Activated CD4-positive, alpha-beta T cell treated with anti-CD3 and anti-CD28 coated beads, Interleukin-10, Interleukin-2, amounts not matched to agents 100 ng/mL and 50 ng/mL, durations not matched to agents 16 hours and 8 hours (primary cell): ENCODE results near the gene TMEM9.

Source experiments
- DNase-seq: peaks from one replicate; pipeline ENCODE4 v3.0.0-alpha.2; 2020

Gene TMEM9

DNA sequence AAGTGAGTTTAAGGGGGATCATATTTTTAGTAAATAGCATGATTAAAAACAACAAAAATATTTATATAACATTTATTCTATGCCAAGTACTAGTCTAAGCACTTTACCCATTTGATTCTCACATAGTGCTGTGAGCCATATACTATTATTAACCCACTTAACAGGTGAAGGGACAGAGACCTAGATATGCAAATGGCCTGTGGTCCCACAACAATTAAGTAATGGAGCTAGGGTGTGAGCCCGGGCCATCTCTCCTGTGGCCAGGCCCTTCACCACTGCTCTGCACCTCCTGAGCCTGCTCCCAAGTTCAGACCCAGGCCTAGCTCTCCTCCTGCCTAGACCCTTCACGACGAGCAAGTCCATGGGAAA lies 27.8 kb downstream of the TMEM9 start:
- no peak for DNase-seq

- DNase-seq: no peak
These were observed 28.5 kb downstream of the TMEM9 start for GRCh38 chr1:201125800-201126199.

DNA sequence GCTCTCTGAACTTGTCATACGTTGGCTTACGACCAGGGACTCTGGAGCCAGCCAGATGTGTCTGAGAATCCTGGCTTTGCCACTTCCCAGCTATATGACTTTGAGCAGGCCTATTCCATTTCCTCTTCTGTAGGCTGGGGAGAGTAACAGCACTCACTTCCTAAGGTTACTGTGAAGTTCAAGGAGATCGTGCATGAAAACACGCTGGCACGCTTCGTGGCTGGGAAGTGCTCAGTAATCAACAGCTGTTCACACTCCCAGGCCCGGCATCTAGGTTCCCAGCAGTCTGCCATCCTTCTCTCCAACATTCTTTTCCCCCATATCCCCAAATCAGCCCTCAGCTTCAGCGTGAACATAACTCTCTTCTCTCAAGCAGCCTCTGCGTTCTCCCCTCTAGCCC lies 29.3 kb downstream of the TMEM9 start:
- no peak for DNase-seq

DNA sequence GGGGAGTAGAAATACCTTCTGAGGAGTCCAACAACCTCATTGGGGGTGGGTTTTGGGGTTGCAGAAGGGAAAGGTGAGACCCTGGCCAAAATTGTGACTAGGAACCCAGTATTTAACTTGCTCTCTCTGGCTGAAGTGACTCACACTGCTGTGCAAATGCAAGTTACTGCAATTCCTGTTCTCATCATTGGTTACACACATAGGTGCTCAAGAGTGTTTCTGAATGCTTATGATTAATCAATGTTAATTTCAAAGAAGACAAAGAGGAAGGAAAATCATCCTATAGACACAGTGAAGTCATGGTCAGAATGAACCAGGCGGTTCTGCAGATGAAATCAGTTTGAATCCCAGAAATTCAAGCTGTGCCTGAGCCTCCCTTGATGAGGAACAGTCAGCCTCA lies 30.4 kb downstream of the TMEM9 start:
- DNase-seq: no peak

DNA sequence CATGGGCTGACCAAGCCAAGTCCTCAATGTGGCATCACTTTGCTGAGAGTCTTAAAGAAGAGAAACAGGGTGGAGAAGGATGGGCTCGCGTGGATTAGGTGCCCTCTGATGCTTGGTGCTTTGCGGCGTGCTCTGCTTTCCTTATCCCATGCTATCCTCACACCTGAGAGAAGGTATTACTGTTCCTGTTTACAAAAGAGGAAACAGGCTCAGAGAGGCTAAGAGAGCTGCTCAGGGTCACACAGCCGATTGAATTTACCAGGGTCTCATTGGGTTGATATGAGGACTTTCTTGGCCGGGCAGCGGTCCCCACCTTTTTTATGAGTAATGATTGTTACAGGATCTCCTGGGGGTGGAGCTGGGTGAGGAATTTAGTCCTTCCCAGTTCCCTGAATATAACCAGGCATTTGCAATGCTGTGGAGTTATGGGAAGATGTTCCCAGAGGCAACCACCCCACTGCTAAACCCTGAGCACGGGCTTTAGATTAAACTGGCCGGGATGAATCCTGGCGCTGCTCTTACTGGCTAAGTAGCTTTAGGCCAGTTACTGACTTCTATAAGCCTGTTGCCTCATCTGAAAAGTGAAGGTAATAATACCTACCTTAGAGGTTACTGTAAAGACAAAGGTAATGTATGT lies 31.8 kb downstream of the TMEM9 start:
- DNase-seq: no peak

DNA sequence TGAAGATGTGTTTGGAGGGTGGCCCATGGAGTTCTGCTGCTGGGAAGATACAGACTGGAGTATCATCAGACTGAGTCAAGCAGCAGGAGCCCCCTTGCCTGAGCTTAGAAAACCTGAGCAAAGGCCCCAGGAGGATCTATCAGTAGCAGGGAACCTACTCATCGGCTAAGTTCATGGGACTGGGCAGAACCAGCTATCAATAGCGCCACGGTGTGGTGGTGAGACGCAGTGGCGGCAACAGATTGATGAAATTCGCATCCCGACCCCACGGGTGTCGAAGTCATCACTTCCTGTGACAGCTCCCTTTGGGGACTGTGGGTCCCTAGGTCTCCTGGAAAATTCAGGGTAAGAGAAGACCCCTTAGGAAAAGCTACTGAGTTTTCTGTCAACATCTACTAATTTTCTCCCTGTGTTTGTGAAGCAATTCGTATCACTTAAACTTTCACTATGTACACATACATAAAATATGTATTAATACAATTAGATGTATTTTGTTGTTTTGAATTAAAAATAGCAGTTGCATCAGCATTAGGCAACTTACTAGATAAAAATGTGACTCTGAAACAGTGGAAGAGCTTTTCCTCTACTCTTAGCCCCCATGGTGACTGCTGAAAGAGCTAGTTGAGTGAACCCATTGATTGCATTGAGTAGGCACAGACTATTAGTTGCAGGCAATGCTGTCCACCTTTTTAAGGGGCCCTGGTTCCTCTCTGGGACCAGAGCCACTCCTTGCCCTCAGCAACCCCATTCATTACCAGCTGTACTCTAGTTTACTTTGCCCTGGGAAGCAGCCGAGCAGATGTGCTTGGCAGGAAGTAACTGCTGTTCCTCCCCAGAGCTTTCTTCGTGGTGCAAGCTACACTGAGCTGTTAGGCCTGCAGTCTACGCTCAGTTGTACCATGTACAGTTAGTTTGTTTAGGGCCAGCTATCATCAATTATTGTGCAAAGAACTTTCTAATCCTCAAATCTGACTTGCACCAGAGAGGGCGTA lies 34.8 kb downstream of the TMEM9 start:
- peak; percentile 59 for DNase-seq

- no peak for DNase-seq
These were observed 38.2 kb downstream of the TMEM9 start for GRCh38 chr1:201116091-201116490.

DNA sequence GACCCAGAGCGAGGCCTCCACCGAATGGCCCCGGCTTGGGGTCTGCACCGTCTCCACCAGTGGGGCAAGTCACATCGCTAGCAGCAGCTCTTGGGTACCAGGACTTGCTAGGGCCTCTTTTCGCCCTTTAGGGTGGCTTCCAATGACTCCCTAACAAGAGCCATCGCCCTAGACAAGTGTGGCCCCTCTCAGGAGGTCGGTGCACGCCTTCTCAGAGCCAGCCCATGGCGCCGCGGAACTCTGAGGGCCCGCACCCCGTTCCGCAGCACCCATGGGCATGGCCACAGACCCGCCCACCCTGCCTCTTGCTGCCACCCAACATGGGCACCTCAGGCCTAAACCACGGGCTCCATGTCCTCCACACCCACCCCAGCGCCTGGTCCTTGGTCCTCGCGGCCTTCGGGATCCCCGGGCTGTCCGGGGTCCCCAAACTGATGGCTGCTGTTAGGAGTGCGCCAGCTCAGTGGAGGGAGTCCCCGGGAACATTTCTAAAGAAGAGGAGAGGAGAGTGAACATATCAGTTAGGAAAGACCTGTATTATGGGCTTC lies 38.8 kb downstream of the TMEM9 start:
- DNase-seq: no peak

DNA sequence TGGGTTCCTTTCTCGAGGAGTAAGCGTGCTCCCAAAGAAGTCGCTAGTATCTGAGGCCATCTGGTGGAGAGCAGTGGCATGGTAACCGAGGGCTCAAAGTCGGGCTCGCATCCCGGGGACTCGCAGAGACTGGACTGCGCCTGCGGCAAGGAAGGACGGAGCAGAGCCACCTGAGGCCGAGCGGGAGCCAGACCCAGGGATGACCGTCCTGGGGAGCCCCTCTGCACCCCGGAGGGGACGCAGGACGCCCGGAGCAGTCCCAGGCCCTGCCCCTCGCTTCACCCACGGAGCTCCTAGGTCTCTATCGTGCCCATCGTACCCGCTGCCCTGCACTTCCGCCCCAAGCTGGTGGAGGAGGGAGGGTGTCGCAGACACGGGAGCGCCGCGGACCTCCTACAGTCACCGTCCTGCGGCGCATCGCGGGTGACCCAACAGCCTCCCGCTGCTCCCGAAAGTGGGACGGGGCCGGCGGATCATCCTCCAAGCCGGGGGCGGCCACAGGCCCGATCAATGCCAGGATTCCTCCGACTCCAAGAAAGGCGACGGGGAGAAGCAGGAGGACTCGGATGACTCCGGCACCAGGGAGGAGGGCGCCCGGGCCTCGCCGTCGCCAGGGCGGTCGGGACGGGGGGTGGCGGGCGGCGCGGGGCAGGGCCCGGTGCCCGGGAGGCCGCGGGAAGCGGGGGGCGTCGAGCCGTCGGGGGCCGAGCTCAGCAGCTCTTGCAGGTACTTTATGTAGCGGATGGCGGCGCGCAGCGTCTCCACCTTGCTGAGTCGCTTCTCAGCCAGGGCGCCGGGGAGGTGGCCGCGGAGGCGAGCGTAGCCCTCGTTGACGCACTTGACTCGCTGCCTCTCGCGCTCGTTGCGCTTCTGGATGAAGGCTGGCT lies 39.8 kb downstream of the TMEM9 start:
- peak; percentile 84 for DNase-seq

DNA sequence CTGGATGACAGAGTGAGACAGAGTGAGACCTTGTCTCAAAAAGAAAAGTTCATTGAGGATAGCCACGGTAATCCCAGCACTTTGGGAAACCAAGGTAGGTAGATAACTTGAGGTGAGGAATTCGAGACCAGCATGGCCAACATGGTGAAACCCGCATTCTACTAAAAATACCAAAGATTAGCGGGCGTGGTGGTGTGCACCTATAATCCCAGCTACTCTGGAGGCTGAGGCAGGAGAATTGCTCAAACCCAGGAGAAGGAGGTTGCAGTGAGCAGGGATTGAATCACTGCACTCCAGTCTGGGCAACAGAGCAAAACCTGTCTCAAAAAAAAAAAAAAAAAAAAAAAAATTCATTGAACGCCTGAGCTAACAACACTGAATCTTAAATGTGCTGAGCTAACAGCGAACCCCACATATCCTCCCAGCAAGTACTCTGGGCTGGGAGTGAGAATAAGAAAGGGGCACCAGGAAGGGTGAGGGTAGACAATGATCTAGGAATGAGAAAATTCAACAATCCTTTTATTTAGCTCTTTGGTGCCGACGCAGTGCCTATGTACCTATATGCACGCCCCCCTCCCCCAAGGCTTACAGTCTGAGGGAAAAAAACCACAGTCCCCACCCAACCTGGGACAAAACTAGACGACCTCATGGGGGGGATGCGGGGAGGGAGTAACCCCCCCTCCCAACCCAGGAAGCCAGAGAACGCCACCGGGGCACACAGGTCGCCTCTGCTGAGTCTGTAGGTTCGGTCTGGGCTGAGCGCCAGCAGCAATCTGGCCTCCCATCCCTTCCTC lies 40.6 kb downstream of the TMEM9 start:
- no peak for DNase-seq

GRCh38 chr1:201112926-201113325 lies 41.3 kb downstream of the TMEM9 start:
- DNase-seq: no peak

- no peak for DNase-seq
These were observed 42.0 kb downstream of the TMEM9 start, which contains the start of gene CACNA1S for GRCh38 chr1:201112173-201112731. CACNA1S (minus strand) TSS chr1:201112426; CDS start chr1:201112339, 87 bp downstream.

DNA sequence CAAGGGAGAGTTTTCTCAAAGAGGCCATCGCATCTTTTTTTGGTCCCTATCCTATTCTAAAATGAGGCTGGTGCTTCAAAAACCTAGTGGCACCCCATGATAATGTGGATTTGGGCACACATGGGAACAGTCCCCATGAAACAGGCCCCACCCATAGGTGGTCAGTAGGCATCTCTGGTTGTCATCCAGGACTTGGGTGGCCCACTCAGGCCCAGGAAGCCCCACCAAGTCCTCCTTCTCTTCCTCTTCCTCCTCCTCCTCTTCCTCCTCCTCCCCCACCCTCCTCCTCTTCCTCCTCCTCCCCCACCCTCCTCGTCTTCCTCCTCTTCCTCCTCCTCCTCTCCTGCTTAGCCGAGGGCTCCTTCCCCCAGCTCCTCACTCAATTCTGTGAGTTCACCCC lies 42.6 kb downstream of the TMEM9 start:
- no peak for DNase-seq

- no peak for DNase-seq
These were observed 43.1 kb downstream of the TMEM9 start for GRCh38 chr1:201111156-201111555.

- DNase-seq: no peak
These were observed 43.7 kb downstream of the TMEM9 start for GRCh38 chr1:201110616-201111015.

DNA sequence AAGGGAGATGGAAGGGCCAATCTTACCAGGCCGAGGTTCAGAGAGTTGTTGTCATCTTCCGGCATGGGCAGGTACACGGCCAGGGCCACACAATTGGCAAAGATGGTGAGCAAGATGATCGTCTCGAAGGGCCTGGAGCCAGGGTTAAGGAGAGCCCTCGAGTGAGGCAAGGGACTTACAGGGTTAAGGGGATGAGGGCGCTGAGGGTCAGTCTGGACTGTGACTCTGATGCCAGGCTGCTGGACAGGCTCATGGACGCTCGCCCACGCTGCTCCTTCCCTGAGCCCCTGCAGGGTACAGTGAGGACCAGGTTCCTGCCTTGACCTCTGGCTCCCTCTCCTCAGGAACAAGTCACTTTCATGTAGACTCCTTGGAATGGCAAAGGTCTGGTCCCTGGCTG lies 44.1 kb downstream of the TMEM9 start:
- no peak for DNase-seq

DNA sequence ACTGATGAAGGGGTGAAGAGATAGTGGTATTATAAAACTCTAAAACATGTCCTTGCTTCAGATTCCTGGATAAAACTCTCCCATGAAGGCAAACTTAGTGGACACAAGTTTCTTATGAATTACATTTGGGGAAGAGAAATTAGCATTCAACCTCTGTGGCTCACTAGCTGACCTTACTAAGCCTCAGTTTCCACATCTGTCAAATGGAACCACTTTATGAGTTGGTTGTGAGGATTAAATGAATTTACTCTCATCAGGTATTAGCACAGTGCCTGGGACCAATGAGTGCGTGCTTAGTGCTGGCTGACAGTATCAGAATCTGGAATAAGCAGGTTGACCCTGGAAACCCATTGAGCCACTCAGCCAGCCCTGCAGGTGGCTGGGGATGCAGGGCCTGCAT lies 44.6 kb downstream of the TMEM9 start:
- DNase-seq: no peak

- no peak for DNase-seq
These were observed 45.7 kb downstream of the TMEM9 start for GRCh38 chr1:201108614-201109013.

- DNase-seq: no peak
These were observed 48.6 kb downstream of the TMEM9 start for GRCh38 chr1:201105688-201106087.

DNA sequence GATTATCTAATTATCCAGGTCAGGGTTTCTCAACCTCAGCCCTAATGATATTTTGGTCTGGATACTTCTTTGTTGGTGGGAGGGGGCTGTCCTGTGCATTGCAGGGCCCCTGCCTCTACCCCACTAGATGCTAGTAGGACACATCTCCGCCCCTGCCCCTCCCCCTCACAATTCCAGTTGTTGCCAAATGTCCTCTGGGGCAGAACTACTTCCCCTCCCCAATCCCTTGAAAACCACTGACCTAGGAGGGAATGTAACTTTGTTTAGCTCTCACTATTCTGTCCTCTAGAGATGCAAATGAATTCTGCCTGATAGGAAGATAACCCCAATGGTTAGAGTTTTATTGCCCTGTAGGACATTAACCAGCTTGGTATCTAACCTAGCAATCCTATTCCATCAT lies 50.1 kb downstream of the TMEM9 start:
- no peak for DNase-seq

DNA sequence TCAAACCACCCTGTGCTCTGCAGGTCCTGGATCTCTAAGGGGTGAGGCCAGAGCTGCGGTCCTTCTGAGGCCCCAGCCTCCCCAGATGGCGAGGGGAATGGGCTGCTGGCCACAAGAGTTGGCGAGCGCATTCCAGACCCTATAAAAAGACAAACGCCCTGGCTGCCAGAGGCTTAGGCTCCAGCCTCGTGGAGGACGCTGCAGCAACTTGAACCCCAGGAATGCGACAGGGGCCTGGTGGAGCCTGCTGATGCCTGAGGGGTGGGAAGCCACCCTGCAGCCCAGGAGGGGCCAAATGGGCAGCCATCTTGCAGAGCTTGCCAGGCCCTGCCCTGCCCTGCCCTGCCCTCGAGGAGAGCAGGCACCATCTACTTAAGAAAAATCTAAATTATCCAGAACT lies 50.6 kb downstream of the TMEM9 start:
- no peak for DNase-seq
